ENCODE data around the gene HDGF. TPM values are rescaled to one million over a fixed set of nuclear protein-coding genes. Genes with fewer than 3 reads are reported as not detected.

HDGF gene
- total and polyA plus RNA-seq, 2 of the 8 experiments (the other 6 are each of a cell fraction or from before 2014, with no cell fraction given) = 145 to 391 TPM

- H3K27me3 ChIP-seq (replicated peaks in 1 of 4; ENCODE audit: control insufficient read depth in 3 of 4, extremely low read depth in 1 of 4, insufficient read depth in 3 of 4, low read length in 3 of 4) = no peaks in the 10 kb centered on the region
- H2AFZ ChIP-seq (ENCODE audit: low read length) = no peak overlapping the region
- H3K14ac ChIP-seq (ENCODE audit: insufficient read length) = no peak overlapping the region
- DNase-seq (ENCODE audit: low read depth in 1 of 2, low spot score in 2 of 2) (no peak), FAIRE-seq (no peak)
- H4K8ac ChIP-seq (ENCODE audit: extremely low read depth, insufficient read depth, low read length) = no peak overlapping the region
- H3K4me1 ChIP-seq (replicated peaks in 1 of 4; ENCODE audit: control insufficient read depth in 3 of 4, insufficient read depth in 4 of 4, low read length in 3 of 4) = no peaks in the 10 kb centered on the region
- H3K4ac ChIP-seq (replicated peaks; ENCODE audit: insufficient read length, low read depth, low read length) = no peak overlapping the region
- ChIA-PET CTCF (ENCODE audit: partially characterized antibody) (interaction anchor here (0.7 to 31.8 kb wide), 18 partner anchors 10 to 133 kb away, joined by 3 to 491 read pairs (median 12); partner anchors contain the start of genes INSRR, ISG20L2, METTL25B and NTRK1), POLR2A (ENCODE audit: partially characterized antibody) (interaction anchor here (1.1 to 1.5 kb wide), 3 partner anchors 9 to 67 kb away, joined by 3 to 4 read pairs (median 4); no protein-coding TSS in a partner anchor)
- H3K9me3 ChIP-seq (ENCODE audit: insufficient read depth in 2 of 2, low read depth in 1 of 2, low read length in 1 of 2) = no peaks in the 10 kb centered on the region
- no peaks in the 10 kb centered on the region for H3K79me2 ChIP-seq (ENCODE audit: control insufficient read depth in 1 of 2, insufficient read depth in 2 of 2, low read length in 2 of 2)
- H2AK5ac ChIP-seq (ENCODE audit: low read depth, low read length) = no peak overlapping the region
- no peak overlapping the region for H3K27ac ChIP-seq (ENCODE audit: low read depth, low read length)
- H2BK5ac ChIP-seq (ENCODE audit: low read depth, low read length) = no peak overlapping the region
- no peak overlapping the region for H2BK20ac ChIP-seq (ENCODE audit: low read length)
- H2BK15ac ChIP-seq (ENCODE audit: low read length) = no peak overlapping the region
- H4K5ac ChIP-seq (ENCODE audit: insufficient read length, low read depth, low read length) = no peak overlapping the region
- H3K4me3 ChIP-seq (ENCODE audit: extremely low read depth in 1 of 4, insufficient read depth in 2 of 4, low read depth in 3 of 4, low read length in 4 of 4) = no peak overlapping the region
- H4K20me1 ChIP-seq (replicated peaks in 1 of 2; ENCODE audit: control insufficient read depth in 1 of 2, insufficient read depth in 2 of 2, low read length in 2 of 2) = peaks cover 3 to 8% of the 10 kb centered on the region in 2 experiments
- H3K4me2 ChIP-seq (ENCODE audit: insufficient read depth in 1 of 2, low read depth in 2 of 2, low read length in 2 of 2) = no peak overlapping the region
- no peak overlapping the region for H3K18ac ChIP-seq (ENCODE audit: extremely low read depth, low read length)
- H3K23me2 ChIP-seq (ENCODE audit: low read depth, low read length) = 0 out of 2 replicates have a peak, but pooled peaks cover 2% of the 10 kb centered on the region
- H4K91ac ChIP-seq (replicated peaks; ENCODE audit: insufficient read length, low read length) = no peak overlapping the region
- no peak overlapping the region for H2BK12ac ChIP-seq (ENCODE audit: low read depth, low read length)
- no peak overlapping the region for H3K9ac ChIP-seq (replicated peaks in 1 of 4; ENCODE audit: extremely low read depth in 1 of 4, low read depth in 3 of 4, low read length in 3 of 4)
- H2BK120ac ChIP-seq (replicated peaks; ENCODE audit: low read depth, low read length) = no peak overlapping the region
- peaks cover 33 to 85% (median 70%) of the 10 kb centered on the region in 4 experiments for H3K36me3 ChIP-seq (ENCODE audit: control insufficient read depth in 2 of 4, insufficient read depth in 4 of 4, low read length in 3 of 4)
- TF ChIP-seq NANOG (IDR thresholded peaks at IDR 0.05; ENCODE audit: insufficient read depth, low read depth, low read length, poor library complexity, severe bottlenecking) (no peak), GTF2F1 (IDR thresholded peaks at IDR 0.05; ENCODE audit: borderline replicate concordance, low read depth, low read length) (no peak), TAF1 (IDR thresholded peaks at IDR 0.05; ENCODE audit: low read depth, low read length) (no peak), SIRT6 (IDR thresholded peaks at IDR 0.05; ENCODE audit: low read length) (no peak)
- TF ChIP-seq, protein P1, sequence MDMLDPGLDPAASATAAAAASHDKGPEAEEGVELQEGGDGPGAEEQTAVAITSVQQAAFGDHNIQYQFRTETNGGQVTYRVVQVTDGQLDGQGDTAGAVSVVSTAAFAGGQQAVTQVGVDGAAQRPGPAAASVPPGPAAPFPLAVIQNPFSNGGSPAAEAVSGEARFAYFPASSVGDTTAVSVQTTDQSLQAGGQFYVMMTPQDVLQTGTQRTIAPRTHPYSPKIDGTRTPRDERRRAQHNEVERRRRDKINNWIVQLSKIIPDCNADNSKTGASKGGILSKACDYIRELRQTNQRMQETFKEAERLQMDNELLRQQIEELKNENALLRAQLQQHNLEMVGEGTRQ (IDR thresholded peaks at IDR 0.05; ENCODE audit: low read length) = no peak
- H3K56ac ChIP-seq (replicated peaks; ENCODE audit: insufficient read length, low read depth, low read length) = no peak overlapping the region
- H3K79me1 ChIP-seq (ENCODE audit: low read depth, low read length) = peaks cover 3% of the 10 kb centered on the region
- WGBS, 2 experiments (ENCODE audit: extremely low coverage in 1 of 2, insufficient coverage in 1 of 2, insufficient read length in 1 of 2, insufficient replicate concordance in 2 of 2, low coverage in 1 of 2, low lambda C conversion rate in 2 of 2, missing lambda C conversion rate in 1 of 2) = 87% methylated on average over 7 of the region's 7 CpGs; no CpG with 5 or more reads in 1 of the 2 experiments
- no peak overlapping the region for H3K23ac ChIP-seq (ENCODE audit: insufficient read length)
Observed at GRCh38 chr1:156795787-156796186, 44.3 kb upstream of the HDGF start.

Measured in H1 (cell line).